Spinal cord (tissue), 10 donors: ENCODE results near the gene LCMT2. TPM values are rescaled to one million over a fixed set of nuclear protein-coding genes. Genes with fewer than 3 reads are reported as not detected.
"Not testable (repeated sequence)": the region's sequence is repeated elsewhere in the genome, so short reads cannot be mapped to it uniquely, and the experiment has no call there.

ENCODE experiments used
- DNase-seq, 6 donors: peaks; one replicate each; pipeline versions ENCODE4 v3.0.0 to v3.0.0-alpha.2; 2013 to 2015; ENCODE audit warnings: low spot score in 6 of 6, low read depth in 4 of 6
- H3K27ac ChIP-seq: one replicate; pipeline ENCODE4 v1.5.1; 2013; ENCODE audit warnings: low read depth, low read length, control low read depth
- H3K27me3 ChIP-seq: one replicate; pipeline ENCODE4 v1.6.1; 2013; ENCODE audit warnings: low read length; ENCODE audit not compliant: control insufficient read depth, insufficient read depth
- H3K36me3 ChIP-seq: one replicate; pipeline ENCODE4 v1.6.1; 2013; ENCODE audit warnings: low read length; ENCODE audit not compliant: control insufficient read depth, insufficient read depth
- H3K4me1 ChIP-seq: one replicate; pipeline ENCODE4 v1.6.1; 2013; ENCODE audit warnings: low read length; ENCODE audit not compliant: control insufficient read depth, insufficient read depth
- H3K4me3 ChIP-seq: one replicate; pipeline ENCODE4 v1.5.1; 2013; ENCODE audit warnings: low read depth, low read length, control low read depth
- H3K9me3 ChIP-seq: one replicate; pipeline ENCODE4 v1.6.1; 2013; ENCODE audit warnings: low read length; ENCODE audit not compliant: control insufficient read depth, insufficient read depth
- WGBS: methylation state at CpG from one replicate; pipeline ENCODE4 v1.1.5; 2013; ENCODE audit warnings: missing lambda C conversion rate; ENCODE audit not compliant: insufficient coverage; 5-methylcytosine and 5-hydroxymethylcytosine counted together
- polyA plus RNA-seq, 2 donors: library from polyadenylated mRNA; unstranded; fragments of 120-200 nt; gene quantifications; one replicate each; pipeline ENCODE4 v1.2.1, GENCODE V29; 2013; ENCODE audit not compliant: insufficient read length in 2 of 2
- total RNA-seq, 2 donors: library from RNA; depleted of rRNA in 1 of 2; stranded (reverse); fragments of 120-200 nt in 1 of 2; fragments of >200 nt in 1 of 2; gene quantifications; one replicate each; pipeline versions ENCODE4 v1.2.3 to v1.2.4, GENCODE V29; 2013 to 2014
- donor health status: healthy.

Gene LCMT2
- total and polyA plus RNA-seq, 4 donors: 10.3 to 16.4 (median 12.4) TPM

GRCh38 chr15:43289656-43290055, 40.7 kb downstream of the LCMT2 start:
- H3K27ac ChIP-seq, H3K36me3 ChIP-seq, H3K9me3 ChIP-seq, H3K4me1 ChIP-seq, DNase-seq, H3K4me3 ChIP-seq: not testable (repeated sequence)
- H3K27me3 ChIP-seq: peaks cover 17% of the 10 kb centered on the region
- WGBS: no CpG with 5 or more reads among the region's 3 CpGs

DNA sequence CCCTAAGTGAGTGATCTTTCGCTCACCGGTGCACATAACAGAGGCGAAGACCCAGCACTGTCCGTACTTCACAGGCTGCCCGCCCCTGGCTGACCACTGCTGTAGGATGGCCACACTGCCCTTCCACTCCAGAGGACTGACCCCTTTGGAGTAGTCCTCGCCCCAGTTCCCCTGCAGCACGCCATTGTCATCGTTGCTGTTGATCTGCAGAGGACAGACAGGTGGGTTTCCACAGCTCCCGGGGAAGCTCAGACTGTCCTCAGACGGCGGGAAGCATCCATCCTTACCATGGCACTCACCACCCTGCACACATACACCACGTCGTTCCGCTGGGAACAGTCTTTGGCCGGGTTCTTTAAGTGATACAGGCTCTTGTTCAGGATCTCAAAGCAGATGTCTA, 43.1 kb downstream of the LCMT2 start:
- WGBS: 76% methylated on average over 11 of the region's 15 CpGs
- H3K36me3 ChIP-seq: no peaks in the 10 kb centered on the region
- DNase-seq: no peak

GRCh38 chr15:43286074-43286473, 44.3 kb downstream of the LCMT2 start:
- no peak for DNase-seq
- 58% methylated on average over 3 of the region's 7 CpGs for WGBS
- no peaks in the 10 kb centered on the region for H3K36me3 ChIP-seq

More for the DNA sequence above, 43.1 kb downstream of the LCMT2 start:
- H3K4me3 ChIP-seq: no peak overlapping the region
- H3K4me1 ChIP-seq: peaks cover 3% of the 10 kb centered on the region
- H3K27ac ChIP-seq: no peak overlapping the region
- H3K9me3 ChIP-seq: no peaks in the 10 kb centered on the region
- H3K27me3 ChIP-seq: no peaks in the 10 kb centered on the region

DNA sequence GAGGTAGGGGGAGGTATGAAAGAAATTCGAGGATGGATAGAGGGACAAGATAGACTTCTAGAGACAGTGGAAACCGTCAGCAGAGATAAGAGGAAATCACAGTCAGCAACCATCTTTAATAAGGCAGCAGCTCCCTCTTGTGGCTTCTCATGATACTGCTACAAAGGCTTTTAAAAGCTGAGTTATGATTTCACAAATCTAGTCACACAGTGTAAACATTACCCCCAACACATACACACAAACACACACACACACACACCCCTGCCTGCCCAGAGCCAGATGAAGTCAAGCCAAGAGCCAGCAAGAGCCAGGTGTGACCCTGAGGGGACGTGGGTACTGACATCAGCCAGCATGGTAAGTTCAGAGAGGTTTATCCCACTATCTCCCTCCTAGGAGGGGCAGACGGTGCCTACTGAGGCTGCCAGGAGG, 44.8 kb downstream of the LCMT2 start:
- peak; percentile 38 to 92 (median 63) for DNase-seq
- WGBS: no CpG with 5 or more reads among the region's 4 CpGs
- H3K4me3 ChIP-seq: no peak overlapping the region
- peaks cover 3% of the 10 kb centered on the region for H3K4me1 ChIP-seq
- no peak overlapping the region for H3K27ac ChIP-seq
- no peaks in the 10 kb centered on the region for H3K27me3 ChIP-seq
- no peaks in the 10 kb centered on the region for H3K36me3 ChIP-seq
- H3K9me3 ChIP-seq: no peaks in the 10 kb centered on the region

More at GRCh38 chr15:43286074-43286473, 44.3 kb downstream of the LCMT2 start:
- Histone ChIP-seq H3K27ac (no peak overlapping the region), H3K9me3 (no peaks in the 10 kb centered on the region), H3K4me3 (no peak overlapping the region), H3K4me1 (peaks cover 3% of the 10 kb centered on the region), H3K27me3 (no peaks in the 10 kb centered on the region)

DNA sequence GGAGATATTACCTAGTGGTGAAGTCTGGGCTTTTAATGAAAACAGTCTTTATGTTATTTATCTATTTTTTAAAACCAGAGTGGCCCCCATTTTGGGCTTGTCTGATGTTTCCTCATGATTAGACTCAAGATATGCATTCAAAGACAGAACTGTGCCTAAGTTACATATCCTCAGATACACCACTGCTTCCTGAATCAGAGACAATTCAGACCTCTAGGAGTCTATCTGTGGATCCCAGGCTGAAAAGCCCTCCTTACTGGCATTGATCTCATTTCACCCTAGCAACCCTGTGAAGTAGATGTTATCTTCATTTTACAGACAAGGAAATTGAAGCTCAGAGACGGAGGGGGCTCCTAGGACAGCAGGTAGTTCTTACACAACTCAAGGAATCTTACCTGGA, 46.8 kb downstream of the LCMT2 start:
- Histone ChIP-seq H3K27ac (no peak overlapping the region), H3K9me3 (no peaks in the 10 kb centered on the region), H3K27me3 (no peaks in the 10 kb centered on the region), H3K36me3 (no peaks in the 10 kb centered on the region), H3K4me1 (peaks cover 3% of the 10 kb centered on the region), H3K4me3 (no peak overlapping the region)
- DNase-seq: no peak
- 83% methylated on average over 1 of the region's 1 CpG for WGBS

DNA sequence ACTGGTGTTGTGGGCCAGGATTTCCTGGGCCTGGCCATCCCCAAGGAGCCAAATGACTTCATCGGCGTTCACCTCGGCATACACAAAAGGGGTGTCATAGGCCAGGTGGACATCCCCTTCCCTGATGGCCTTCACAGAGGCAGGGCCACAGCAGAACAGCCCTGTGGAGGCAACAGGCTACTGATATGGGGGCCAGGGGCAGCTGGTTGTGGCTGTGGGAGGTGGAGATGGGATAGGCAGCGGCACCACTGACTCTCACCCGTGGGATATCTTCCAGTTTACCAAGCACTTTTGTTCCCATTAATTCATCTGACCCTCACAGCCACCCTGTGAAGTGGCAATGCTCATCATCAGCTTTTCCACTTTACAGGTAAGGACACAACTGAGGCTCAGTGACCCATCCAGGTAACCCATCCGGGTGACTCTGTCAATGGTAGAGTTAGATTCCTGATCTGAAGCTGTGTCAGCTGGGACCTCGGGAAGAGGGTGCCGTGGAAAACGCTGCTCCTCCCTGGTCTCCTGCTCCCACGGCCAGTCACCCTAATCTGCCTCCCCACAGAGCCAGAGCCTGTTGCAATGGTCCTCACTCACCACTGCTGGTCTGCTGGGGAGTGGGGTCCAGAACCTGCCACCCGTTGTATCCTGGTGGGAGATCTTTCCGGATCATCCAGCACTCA, 48.3 kb downstream of the LCMT2 start:
- Histone ChIP-seq H3K27me3 (no peaks in the 10 kb centered on the region), H3K36me3 (no peaks in the 10 kb centered on the region), H3K4me1 (peaks cover 3% of the 10 kb centered on the region), H3K27ac (no peak overlapping the region), H3K9me3 (no peaks in the 10 kb centered on the region), H3K4me3 (no peak overlapping the region)
- 95% methylated on average over 8 of the region's 12 CpGs for WGBS
- no peak for DNase-seq

DNA sequence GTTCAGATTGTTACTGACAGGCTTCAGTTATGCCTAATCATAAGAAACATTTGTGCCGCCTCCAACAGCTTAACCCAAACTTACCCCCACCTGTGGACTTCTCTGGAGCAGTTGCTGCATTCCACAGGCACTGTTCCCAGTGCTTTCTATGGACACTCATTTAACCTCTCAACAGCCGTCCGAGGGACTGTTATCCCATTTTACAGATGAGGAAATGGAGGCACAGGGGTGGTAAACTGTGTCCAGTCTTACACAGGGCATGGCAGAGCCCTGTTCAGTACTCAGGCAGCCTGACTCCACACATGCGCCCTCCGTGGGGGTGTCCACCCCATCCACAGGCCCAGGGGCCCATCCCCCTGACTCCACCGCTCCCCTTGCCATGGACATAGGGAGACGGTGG, 49.4 kb downstream of the LCMT2 start:
- WGBS: 90% methylated on average over 5 of the region's 7 CpGs
- Histone ChIP-seq H3K4me3 (no peak overlapping the region), H3K27me3 (no peaks in the 10 kb centered on the region), H3K36me3 (no peaks in the 10 kb centered on the region), H3K4me1 (peaks cover 10% of the 10 kb centered on the region), H3K9me3 (no peaks in the 10 kb centered on the region), H3K27ac (no peak overlapping the region)
- no peak for DNase-seq

GRCh38 chr15:43279496-43279895, 50.9 kb downstream of the LCMT2 start:
- Histone ChIP-seq H3K27me3 (no peaks in the 10 kb centered on the region), H3K36me3 (no peaks in the 10 kb centered on the region), H3K4me3 (no peak overlapping the region), H3K27ac (no peak overlapping the region), H3K4me1 (peaks cover 14% of the 10 kb centered on the region), H3K9me3 (no peaks in the 10 kb centered on the region)
- no peak for DNase-seq
- 87% methylated on average over 7 of the region's 7 CpGs for WGBS

- Histone ChIP-seq H3K27ac (no peak overlapping the region), H3K4me3 (no peak overlapping the region), H3K4me1 (peaks cover 19% of the 10 kb centered on the region), H3K36me3 (no peaks in the 10 kb centered on the region), H3K27me3 (no peaks in the 10 kb centered on the region), H3K9me3 (no peaks in the 10 kb centered on the region)
- no peak for DNase-seq
- WGBS: 88% methylated on average over 7 of the region's 11 CpGs
Observed at GRCh38 chr15:43278869-43279268, 51.5 kb downstream of the LCMT2 start.

- DNase-seq: no peak
- WGBS: 42% methylated on average over 2 of the region's 4 CpGs
- H3K4me1 ChIP-seq: peaks cover 23% of the 10 kb centered on the region
Observed at GRCh38 chr15:43277901-43278300, 52.5 kb downstream of the LCMT2 start.

More at GRCh38 chr15:43277901-43278300, 52.5 kb downstream of the LCMT2 start:
- H3K9me3 ChIP-seq: no peaks in the 10 kb centered on the region
- no peaks in the 10 kb centered on the region for H3K27me3 ChIP-seq
- H3K36me3 ChIP-seq: no peaks in the 10 kb centered on the region
- no peak overlapping the region for H3K4me3 ChIP-seq
- no peak overlapping the region for H3K27ac ChIP-seq
